GM12874 (cell line): Measurements from ENCODE around the gene DPPA2.

ENCODE experiments used
- TF ChIP-seq, protein P1 (sequence below): IDR thresholded peaks from 2 replicates; pipeline ENCODE4 v1.5.1; 2011; ENCODE audit warnings: low read depth, mild to moderate bottlenecking, control low read depth, low read length, moderate library complexity; ENCODE audit not compliant: insufficient read depth

DPPA2 gene

DNA sequence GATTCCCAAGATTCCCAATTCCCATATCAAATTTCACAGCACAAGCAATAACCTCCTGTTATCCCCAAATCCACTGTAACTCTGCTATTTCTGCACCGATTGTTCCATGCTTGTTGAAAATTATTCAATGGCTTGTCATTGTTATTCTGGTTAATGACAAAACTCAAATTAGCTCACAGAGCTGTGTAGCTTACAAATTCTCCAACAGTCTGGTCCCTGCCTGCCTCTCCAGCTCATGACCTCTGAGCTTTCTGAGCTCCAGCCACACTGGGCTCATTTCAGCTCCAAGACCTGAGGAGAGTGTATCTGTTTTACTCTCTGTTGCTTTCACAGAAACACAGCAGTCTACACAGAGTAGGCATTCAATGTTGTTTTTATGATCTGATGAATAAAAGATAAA is 3.3 kb downstream of the DPPA2 start:
- TF ChIP-seq, protein P1, sequence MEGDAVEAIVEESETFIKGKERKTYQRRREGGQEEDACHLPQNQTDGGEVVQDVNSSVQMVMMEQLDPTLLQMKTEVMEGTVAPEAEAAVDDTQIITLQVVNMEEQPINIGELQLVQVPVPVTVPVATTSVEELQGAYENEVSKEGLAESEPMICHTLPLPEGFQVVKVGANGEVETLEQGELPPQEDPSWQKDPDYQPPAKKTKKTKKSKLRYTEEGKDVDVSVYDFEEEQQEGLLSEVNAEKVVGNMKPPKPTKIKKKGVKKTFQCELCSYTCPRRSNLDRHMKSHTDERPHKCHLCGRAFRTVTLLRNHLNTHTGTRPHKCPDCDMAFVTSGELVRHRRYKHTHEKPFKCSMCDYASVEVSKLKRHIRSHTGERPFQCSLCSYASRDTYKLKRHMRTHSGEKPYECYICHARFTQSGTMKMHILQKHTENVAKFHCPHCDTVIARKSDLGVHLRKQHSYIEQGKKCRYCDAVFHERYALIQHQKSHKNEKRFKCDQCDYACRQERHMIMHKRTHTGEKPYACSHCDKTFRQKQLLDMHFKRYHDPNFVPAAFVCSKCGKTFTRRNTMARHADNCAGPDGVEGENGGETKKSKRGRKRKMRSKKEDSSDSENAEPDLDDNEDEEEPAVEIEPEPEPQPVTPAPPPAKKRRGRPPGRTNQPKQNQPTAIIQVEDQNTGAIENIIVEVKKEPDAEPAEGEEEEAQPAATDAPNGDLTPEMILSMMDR: no peak

DNA sequence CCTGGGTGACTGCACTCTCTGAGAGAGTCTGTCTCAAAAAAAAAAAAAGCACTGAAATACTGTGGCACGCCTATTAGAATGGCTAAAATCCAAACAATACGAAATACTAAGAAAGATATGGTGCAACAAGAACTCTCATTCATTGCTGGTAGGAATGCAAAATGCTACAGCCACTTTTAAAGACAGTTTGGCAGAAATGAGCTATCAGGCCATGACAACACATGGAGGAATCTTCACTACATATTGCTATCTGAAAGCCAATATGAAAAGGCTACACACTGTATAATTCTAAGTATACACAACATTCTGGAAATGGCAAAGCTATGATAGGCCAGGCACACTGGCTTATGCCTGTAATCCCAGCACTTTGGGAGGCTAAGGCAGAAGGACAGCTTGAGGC is 18.8 kb downstream of the DPPA2 start:
- TF ChIP-seq, protein P1: no peak

DNA sequence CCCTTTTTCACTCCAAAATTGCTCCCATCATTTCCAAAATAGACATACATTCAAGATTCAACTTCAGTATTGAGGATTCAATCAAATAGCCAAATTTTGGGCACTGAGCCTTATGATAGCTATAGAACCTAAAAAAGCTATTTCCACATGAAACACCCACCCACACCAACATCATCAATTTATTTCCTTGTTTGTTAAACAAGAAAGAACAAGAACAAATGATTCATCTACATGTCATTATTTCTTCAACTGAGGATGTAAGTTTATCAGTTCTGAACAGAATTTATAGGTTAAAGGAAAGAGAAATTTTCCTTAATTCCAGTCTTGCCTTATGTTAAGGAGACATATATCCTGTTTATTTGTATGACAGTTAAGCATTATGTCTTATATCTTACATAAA is 32.2 kb downstream of the DPPA2 start:
- TF ChIP-seq, protein P1: no peak

DNA sequence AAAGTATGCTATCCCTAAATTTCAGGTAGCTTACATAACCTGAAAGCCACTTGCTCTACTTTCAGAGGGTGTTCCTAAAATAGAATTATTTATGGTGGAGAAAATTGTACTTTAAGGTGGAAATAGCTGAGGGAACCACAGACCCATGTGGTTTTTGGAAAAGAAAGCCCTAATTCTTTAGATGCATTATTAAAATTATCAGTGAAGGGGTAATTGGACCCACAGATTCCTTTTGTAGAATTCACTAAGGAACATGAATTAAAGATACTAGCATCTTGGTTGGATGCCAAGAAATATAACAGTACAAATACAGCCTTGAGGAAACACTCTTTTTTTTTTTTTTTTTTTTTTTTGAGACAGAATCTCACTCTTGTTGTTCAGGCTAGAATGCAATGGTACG is 37.8 kb downstream of the DPPA2 start:
- TF ChIP-seq, protein P1: no peak

DNA sequence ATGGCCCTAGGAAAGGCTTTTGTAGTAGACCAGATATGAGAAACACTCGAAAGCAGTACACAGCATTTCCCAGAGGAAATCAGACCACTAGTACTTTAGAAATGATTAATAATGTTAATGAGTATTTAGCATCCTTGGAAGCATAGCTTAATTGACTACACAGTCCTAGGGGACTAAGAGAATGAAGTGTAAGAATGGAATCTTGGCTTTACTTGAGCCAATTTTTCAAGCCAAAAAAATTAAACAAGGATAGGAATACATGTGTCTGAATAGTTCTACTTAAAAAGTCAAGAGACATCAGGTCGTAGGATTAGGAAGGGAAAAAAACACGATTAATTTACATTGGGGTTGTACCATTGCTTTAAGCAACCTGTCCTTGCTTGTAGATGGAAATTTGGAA is 38.2 kb downstream of the DPPA2 start:
- TF ChIP-seq, protein P1: no peak

DNA sequence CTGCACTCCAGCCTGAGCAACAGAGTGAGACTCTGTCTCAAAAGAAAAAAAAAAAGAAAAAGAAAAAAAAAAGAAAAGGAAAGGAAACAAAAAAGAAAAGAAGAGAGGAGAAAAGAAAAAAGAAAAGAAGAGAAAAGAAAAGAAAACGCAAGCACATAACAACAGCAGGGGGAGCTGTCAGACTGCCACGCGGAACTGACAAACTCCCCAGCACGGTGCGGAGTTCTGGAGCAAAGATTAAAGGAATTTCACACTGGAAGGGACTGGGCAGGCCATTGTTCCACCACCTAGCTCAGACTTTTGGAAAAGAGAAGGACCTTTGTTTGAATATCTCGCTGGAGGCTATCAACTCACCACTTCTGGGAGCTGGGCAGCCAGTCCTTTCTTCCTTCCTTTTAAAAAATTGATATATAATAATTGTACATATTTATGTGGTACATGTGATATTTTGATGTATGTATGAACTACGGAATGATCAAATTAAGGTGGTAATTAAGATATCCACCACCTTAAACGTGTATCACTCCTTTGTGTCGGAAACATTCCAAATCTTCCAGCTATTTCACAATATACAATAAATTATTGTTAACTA is 40.5 kb downstream of the DPPA2 start:
- TF ChIP-seq, protein P1: peak; percentile 26; the same call in 1 of the 2 replicates

DNA sequence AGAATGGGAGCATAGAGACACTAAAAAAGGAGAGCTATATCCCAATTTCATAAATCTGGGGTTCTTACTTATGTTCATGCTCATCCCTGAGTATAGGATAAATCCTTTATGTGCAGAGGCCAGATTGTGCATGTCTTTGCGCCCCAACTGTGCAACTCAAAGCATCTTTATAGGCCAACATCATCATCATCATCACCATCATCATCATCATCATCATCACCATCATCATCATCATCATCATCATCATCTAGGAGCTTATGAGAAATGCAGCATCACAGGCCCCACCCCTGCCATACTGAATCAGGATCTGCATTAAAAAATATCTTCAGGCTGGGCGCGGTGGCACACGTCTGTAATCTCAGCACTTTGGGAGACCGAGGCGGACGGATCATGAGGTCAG is 45.5 kb downstream of the DPPA2 start:
- TF ChIP-seq, protein P1: no peak
